Stomach (tissue), 19 donors: ENCODE measurements around the gene NPR2. TPM values are rescaled to one million over a fixed set of nuclear protein-coding genes. Genes with fewer than 3 reads are reported as not detected.

Experiments used
- DNase-seq, 2 donors: peaks; one replicate each; pipeline versions ENCODE4 v3.0.0 to v3.0.0-alpha.2; 2013 to 2019
- H3K27ac ChIP-seq, 5 donors: fragments of 200-600 bp in 4 of 5; sonication (generic) in 4 of 5; one replicate each; pipeline ENCODE4 v1.5.1; 2013 to 2019; ENCODE audit warnings: mild to moderate bottlenecking in 1 of 5, moderate library complexity in 1 of 5
- H3K27me3 ChIP-seq, 3 donors: fragments of 200-600 bp; sonication (generic); one replicate each; pipeline ENCODE4 v1.5.1; 2017 to 2019; ENCODE audit warnings: mixed run types in 1 of 3
- H3K36me3 ChIP-seq, 4 donors: fragments of 200-600 bp; sonication (generic); 1 replicate in 3 of 4; 2 replicates in 1 of 4; pipeline ENCODE4 v1.5.1; 2016 to 2019
- H3K4me1 ChIP-seq, 4 donors: fragments of 200-600 bp; sonication (generic); one replicate each; pipeline ENCODE4 v1.5.1; 2016 to 2019
- H3K4me3 ChIP-seq, 4 donors: fragments of 200-600 bp; sonication (generic) in 3 of 4; one replicate each; pipeline ENCODE4 v1.5.1; 2016 to 2019; ENCODE audit warnings: mild to moderate bottlenecking in 1 of 4
- H3K9me3 ChIP-seq, 4 donors: fragments of 200-600 bp; sonication (generic); one replicate each; pipeline ENCODE4 v1.5.1; 2016 to 2019
- EP300 ChIP-seq: sonication (generic); formaldehyde crosslinking; IDR thresholded peaks from one replicate; pipeline ENCODE4 v1.6.1; 2017; ENCODE audit warnings: antibody characterized with exemption
- POLR2A ChIP-seq, 4 donors: fragments of 450-650 bp; IDR thresholded peaks; one replicate each; pipeline ENCODE4 v1.6.1; 2016; ENCODE audit warnings: antibody characterized with exemption in 4 of 4, control low read depth in 2 of 4, mild to moderate bottlenecking in 1 of 4, moderate library complexity in 1 of 4
- POLR2AphosphoS5 ChIP-seq, 3 donors: sonication (generic); formaldehyde crosslinking; IDR thresholded peaks; one replicate each; pipeline ENCODE4 v1.6.1; 2016; ENCODE audit warnings: antibody characterized with exemption in 3 of 3
- WGBS, 5 donors: extraction: QIAGEN DNeasy Blood & Tissue Kit in 3 of 5; methylation state at CpG; one replicate each; pipeline versions ENCODE4 v1.1.5 to v1.1.7; 2013 to 2018; 5-methylcytosine and 5-hydroxymethylcytosine counted together
- intact Hi-C: fragments of 100-400 bp; cut with DNase I; formaldehyde crosslinking; loops from one replicate; pipeline ENCODE4 v1.15.1; 2023; ENCODE audit warnings: low total_unique reads
- long read RNA-seq, 10 donors: transcript quantifications; one replicate each; lab custom pipeline, GENCODE V29; 2026
- polyA plus RNA-seq, 3 donors: library from polyadenylated mRNA; stranded (reverse); fragments of 200-250 nt; gene quantifications; one replicate each; pipeline ENCODE4 v1.2.3, GENCODE V29; 2013
- total RNA-seq, 5 donors: library from RNA; depleted of rRNA; stranded (reverse); fragments of >200 nt; gene quantifications; one replicate each; pipeline versions ENCODE4 v1.1.0 to v1.2.3, GENCODE V29; 2014 to 2016
- TF ChIP-seq, protein P1 (sequence below), 7 experiments: fragments of 450-650 bp in 4 of 7; fragments of 200-600 bp in 3 of 7; sonication (generic) in 3 of 7; IDR thresholded peaks; one replicate each; pipeline ENCODE4 v1.5.1; 2016 to 2019; ENCODE audit warnings: antibody characterized with exemption in 7 of 7, control low read depth in 2 of 7, mild to moderate bottlenecking in 1 of 7
- donor health status: healthy with polysubstance abuse.
- donor health status: Bipolar disorder and iron deficiency.
- donor health status: healthy.

The NPR2 gene
- 10 to 100 TPM in 3 of 5 donors, 1 to 10 TPM in 2; 3.1 to 75.5 (median 14.5) TPM for total RNA-seq
- 10 to 100 TPM in 1 of 3 donors, 1 to 10 TPM in 2; 4.0 to 11.4 (median 7.0) TPM for polyA plus RNA-seq
- long read RNA-seq, donor 1, partial matches to known transcripts, result 0 of 1 reads
- long read RNA-seq, donor 1, other reads (novel, unspliced or antisense), result 0 of 1 reads
- long read RNA-seq, donor 2, partial matches to known transcripts, result 0 of 1 reads
- long read RNA-seq, donor 2, other reads (novel, unspliced or antisense), result 0 of 1 reads
- long read RNA-seq, donor 3, partial matches to known transcripts, result 0 of 4 reads
- long read RNA-seq, donor 3, other reads (novel, unspliced or antisense), result 0 of 4 reads
- long read RNA-seq, donor 4, partial matches to known transcripts, result 0 of 1 reads
- long read RNA-seq, donor 4, other reads (novel, unspliced or antisense), result 0 of 1 reads
- long read RNA-seq, donor 5, partial matches to known transcripts, result 0 of 4 reads
- long read RNA-seq, donor 5, other reads (novel, unspliced or antisense), result 0 of 4 reads
- long read RNA-seq, donor 6, transcript NPR2-206 (3 exons, 601 nt), result major isoform, 8 of 8 reads
- long read RNA-seq, donor 6, partial matches to known transcripts, result 0 of 8 reads
- long read RNA-seq, donor 6, other reads (novel, unspliced or antisense), result 0 of 8 reads
- long read RNA-seq, donor 7, partial matches to known transcripts, result 6 of 66 reads
- long read RNA-seq, donor 7, other reads (novel, unspliced or antisense), result 58 of 66 reads
- long read RNA-seq, donor 8, transcript NPR2-206 (3 exons, 601 nt), result major isoform, 5 of 5 reads
- long read RNA-seq, donor 8, partial matches to known transcripts, result 0 of 5 reads
- long read RNA-seq, donor 8, other reads (novel, unspliced or antisense), result 0 of 5 reads
- long read RNA-seq, donor 9, partial matches to known transcripts, result 0 of 4 reads
- long read RNA-seq, donor 9, other reads (novel, unspliced or antisense), result 0 of 4 reads
- long read RNA-seq, donor 10, result 0 reads

DNA sequence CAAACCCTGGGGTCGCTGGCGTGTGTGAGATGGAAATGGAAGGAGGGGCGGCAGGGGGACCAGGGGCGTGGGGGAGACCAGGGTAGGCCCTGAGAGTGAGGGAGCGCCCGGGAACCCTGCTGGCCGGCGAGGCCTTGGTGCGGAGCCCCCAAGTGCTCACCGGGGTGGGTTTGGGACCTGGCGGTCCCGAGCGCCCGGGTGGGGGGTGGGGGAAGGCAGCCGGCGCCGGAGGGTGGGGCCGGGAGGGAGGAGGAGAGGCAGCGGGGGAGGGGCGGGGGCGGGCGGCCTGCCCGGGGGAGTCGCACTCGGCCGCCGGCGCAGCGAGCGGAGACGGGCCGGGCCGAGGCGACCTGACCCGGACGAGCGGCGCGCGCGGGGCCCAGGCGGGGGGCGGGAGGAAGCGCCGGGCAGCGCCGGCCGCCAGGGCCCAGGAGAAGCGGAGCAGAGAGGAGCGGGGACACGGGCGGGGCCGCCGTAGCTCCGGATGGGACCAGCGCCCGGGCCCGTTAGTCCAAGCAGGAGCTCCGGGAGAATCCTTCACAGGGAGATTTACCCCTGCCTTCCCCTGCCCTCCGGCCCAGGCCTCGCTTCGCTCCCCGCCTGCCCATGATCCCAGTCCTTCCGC, at the start of gene NPR2:
TSS of gene NPR2 (plus strand) at position 295 of the 625 bp plus-strand sequence. CDS start 818 bp downstream, outside the sequence.
- Histone ChIP-seq H3K36me3 (peaks cover 0 to 5% (median 2%) of the 10 kb centered on the region in 4 donors), H3K9me3 (no peaks in the 10 kb centered on the region), H3K4me1 (peaks cover 37 to 60% (median 49%) of the 10 kb centered on the region in 4 donors), H3K27me3 (peaks cover 0 to 5% (median 0%) of the 10 kb centered on the region in 3 donors), H3K4me3 (peak within 1 kb of the TSS; percentile 41 to 51 (median 48)), H3K27ac (peak within 1 kb of the TSS; percentile 25 to 84 (median 74))
- intact Hi-C loops, result loop anchor here (5.0 kb wide), 1 partner anchor 91 kb away; no protein-coding TSS in a partner anchor
- DNase-seq, result peak in 1 of 2 donors; percentile 77
- 16 to 30% (median 20%) methylated on average over 10 to 63 of the region's 64 CpGs for WGBS, 5 donors
- TF ChIP-seq, protein P1, sequence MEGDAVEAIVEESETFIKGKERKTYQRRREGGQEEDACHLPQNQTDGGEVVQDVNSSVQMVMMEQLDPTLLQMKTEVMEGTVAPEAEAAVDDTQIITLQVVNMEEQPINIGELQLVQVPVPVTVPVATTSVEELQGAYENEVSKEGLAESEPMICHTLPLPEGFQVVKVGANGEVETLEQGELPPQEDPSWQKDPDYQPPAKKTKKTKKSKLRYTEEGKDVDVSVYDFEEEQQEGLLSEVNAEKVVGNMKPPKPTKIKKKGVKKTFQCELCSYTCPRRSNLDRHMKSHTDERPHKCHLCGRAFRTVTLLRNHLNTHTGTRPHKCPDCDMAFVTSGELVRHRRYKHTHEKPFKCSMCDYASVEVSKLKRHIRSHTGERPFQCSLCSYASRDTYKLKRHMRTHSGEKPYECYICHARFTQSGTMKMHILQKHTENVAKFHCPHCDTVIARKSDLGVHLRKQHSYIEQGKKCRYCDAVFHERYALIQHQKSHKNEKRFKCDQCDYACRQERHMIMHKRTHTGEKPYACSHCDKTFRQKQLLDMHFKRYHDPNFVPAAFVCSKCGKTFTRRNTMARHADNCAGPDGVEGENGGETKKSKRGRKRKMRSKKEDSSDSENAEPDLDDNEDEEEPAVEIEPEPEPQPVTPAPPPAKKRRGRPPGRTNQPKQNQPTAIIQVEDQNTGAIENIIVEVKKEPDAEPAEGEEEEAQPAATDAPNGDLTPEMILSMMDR (IDR thresholded peaks at IDR 0.05), result no peak
- no peak for TF ChIP-seq POLR2AphosphoS5 (IDR thresholded peaks at IDR 0.05)
- TF ChIP-seq POLR2A (IDR thresholded peaks at IDR 0.05), result no peak
- no peak for TF ChIP-seq EP300

- H3K27ac ChIP-seq, result no peak overlapping the region
- H3K4me3 ChIP-seq, result no peak overlapping the region
- TF ChIP-seq POLR2AphosphoS5 (IDR thresholded peaks at IDR 0.05) (no peak), EP300 (no peak), POLR2A (IDR thresholded peaks at IDR 0.05) (no peak)
- TF ChIP-seq, protein P1 (IDR thresholded peaks at IDR 0.05), result no peak
- H3K4me1 ChIP-seq, result peaks cover 17 to 42% (median 27%) of the 10 kb centered on the region in 4 donors
- intact Hi-C loops, result no loop called here
- WGBS, 5 donors, result 74 to 83% (median 80%) methylated on average over 6 to 7 of the region's 7 CpGs
- H3K36me3 ChIP-seq, result peaks cover 77 to 84% (median 82%) of the 10 kb centered on the region in 4 donors
- H3K9me3 ChIP-seq, result no peaks in the 10 kb centered on the region
- no peak for DNase-seq
- no peaks in the 10 kb centered on the region for H3K27me3 ChIP-seq
Measured at GRCh38 chr9:35741740-35742139, 49.7 kb upstream of the NPR2 start.

GRCh38 chr9:35743452-35743851, 47.9 kb upstream of the NPR2 start:
- Histone ChIP-seq H3K27ac (no peak overlapping the region), H3K36me3 (peaks cover 60 to 67% (median 65%) of the 10 kb centered on the region in 4 donors), H3K4me1 (peaks cover 28 to 56% (median 44%) of the 10 kb centered on the region in 4 donors), H3K4me3 (no peak overlapping the region), H3K9me3 (no peaks in the 10 kb centered on the region), H3K27me3 (no peaks in the 10 kb centered on the region)
- intact Hi-C loops, result no loop called here
- no peak for TF ChIP-seq EP300
- no peak for TF ChIP-seq POLR2A (IDR thresholded peaks at IDR 0.05)
- TF ChIP-seq POLR2AphosphoS5 (IDR thresholded peaks at IDR 0.05), result no peak
- TF ChIP-seq, protein P1 (IDR thresholded peaks at IDR 0.05), result no peak
- no peak for DNase-seq
- 60 to 67% (median 65%) methylated on average over 2 of the region's 2 CpGs for WGBS, 5 donors
